Suppressor macrophage treated with lipopolysaccharide for 1 hour (primary cell): ENCODE measurements around the gene ZNF628.

Experiments used
- DNase-seq, 3 donors: peaks; one replicate each; pipeline ENCODE4 v3.0.0-alpha.2; 2020 to 2022

ZNF628 gene

DNA sequence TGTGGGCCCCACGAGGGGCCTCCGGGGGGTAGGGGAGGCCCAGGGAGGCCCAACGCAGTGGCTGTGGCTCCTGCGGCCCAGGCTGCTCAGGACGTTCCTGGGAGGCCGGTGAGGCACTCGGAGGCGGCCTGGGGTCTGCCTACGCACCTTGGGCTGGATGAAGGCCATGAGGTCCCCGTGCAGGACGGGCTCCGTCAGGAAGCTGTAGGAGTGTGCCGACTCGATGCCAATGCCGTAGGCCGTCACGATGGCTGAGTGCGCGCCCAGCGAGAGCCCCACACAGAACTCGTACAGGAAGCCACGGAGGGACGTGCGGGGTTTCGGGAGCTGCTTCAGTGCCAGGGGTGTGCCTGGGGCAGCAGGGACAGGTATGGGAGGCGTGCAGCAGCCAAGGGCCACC lies 54.6 kb downstream of the ZNF628 start:
- no peak for DNase-seq
